Transverse colon (tissue), 4 donors: Measurements from ENCODE around the gene WNT5A. TPM values are rescaled to one million over a fixed set of nuclear protein-coding genes. Genes with fewer than 3 reads are reported as not detected.

Source experiments
- DNase-seq: peaks from one replicate; pipeline ENCODE4 v3.0.0-alpha.2; 2019
- H3K27ac ChIP-seq, 4 donors: fragments of 200-600 bp; sonication (generic); 2 replicates each; pipeline ENCODE4 v1.5.1; 2016 to 2018; ENCODE audit warnings: inconsistent platforms in 4 of 4
- H3K27me3 ChIP-seq: fragments of 200-600 bp; sonication (generic); 2 replicates; pipeline ENCODE4 v1.5.1; 2017; ENCODE audit warnings: inconsistent platforms
- H3K36me3 ChIP-seq, 4 donors: fragments of 200-600 bp; sonication (generic); 2 replicates each; pipeline ENCODE4 v1.5.1; 2017 to 2019; ENCODE audit warnings: inconsistent platforms in 4 of 4
- H3K4me1 ChIP-seq, 4 donors: fragments of 200-600 bp; sonication (generic); 2 replicates each; pipeline ENCODE4 v1.5.1; 2017 to 2020; ENCODE audit warnings: inconsistent platforms in 4 of 4
- H3K4me3 ChIP-seq, 4 donors: fragments of 200-600 bp; sonication (generic); 1 replicate in 1 of 4; 2 replicates in 3 of 4; pipeline versions ENCODE4 v1.5.1 to v1.6.1; 2017 to 2019; ENCODE audit warnings: inconsistent platforms in 4 of 4
- H3K9me3 ChIP-seq, 2 donors: fragments of 200-600 bp; sonication (generic); 2 replicates each; pipeline ENCODE4 v1.5.1; 2017 to 2019; ENCODE audit warnings: inconsistent platforms in 2 of 2
- CTCF ChIP-seq, 5 experiments: fragments of 200-600 bp in 3 of 5; fragments of 450-650 bp in 2 of 5; sonication (generic) in 3 of 5; IDR thresholded peaks; 1 replicate in 2 of 5; 2 replicates in 3 of 5; pipeline ENCODE4 v1.5.1; 2016 to 2017; ENCODE audit warnings: antibody characterized with exemption in 5 of 5, inconsistent platforms in 3 of 5, mild to moderate bottlenecking in 2 of 5, moderate library complexity in 1 of 5
- EP300 ChIP-seq: sonication (generic); formaldehyde crosslinking; IDR thresholded peaks from one replicate; pipeline ENCODE4 v1.6.1; 2017; ENCODE audit warnings: antibody characterized with exemption, low read depth
- POLR2A ChIP-seq: fragments of 450-650 bp; IDR thresholded peaks from one replicate; pipeline ENCODE4 v1.6.1; 2016; ENCODE audit warnings: antibody characterized with exemption, mild to moderate bottlenecking, moderate library complexity
- POLR2AphosphoS5 ChIP-seq, 3 donors: sonication (generic); formaldehyde crosslinking; IDR thresholded peaks; one replicate each; pipeline ENCODE4 v1.6.1; 2016; ENCODE audit warnings: antibody characterized with exemption in 3 of 3
- WGBS, 2 donors: methylation state at CpG; one replicate each; pipeline ENCODE4 v1.1.5; 2018; ENCODE audit warnings: low coverage in 1 of 2; 5-methylcytosine and 5-hydroxymethylcytosine counted together
- in situ Hi-C, 4 donors: fragments of 200-750 bp; cut with MboI; loops; one replicate each; pipeline versions ENCODE4 v1.15.0 to v1.15.1; 2017; ENCODE audit warnings: low sequenced_read_pairs in 3 of 4, low pct_ligation_motif_present in 1 of 4, low pct_unique_long_range_greater_than_20kb in 1 of 4
- intact Hi-C: fragments of 100-400 bp; cut with DNase I; formaldehyde crosslinking; loops from one replicate; pipeline ENCODE4 v1.15.1; 2023; ENCODE audit warnings: low total_unique reads
- total RNA-seq, 4 donors: library from RNA; depleted of rRNA; stranded (reverse); fragments of >200 nt; gene quantifications; one replicate each; pipeline ENCODE4 v1.1.0, GENCODE V29; 2016

WNT5A gene
- total RNA-seq, 4 donors from 2014 or later, result 2.6 to 15.9 (median 5.5) TPM

- Histone ChIP-seq H3K27me3 (no peaks in the 10 kb centered on the region), H3K9me3 (no peaks in the 10 kb centered on the region), H3K27ac (no peak overlapping the region), H3K4me3 (no peak overlapping the region), H3K4me1 (no peaks in the 10 kb centered on the region), H3K36me3 (no peaks in the 10 kb centered on the region)
- WGBS, 2 donors, result 90% methylated on average over 4 of the region's 4 CpGs; no CpG with 5 or more reads in 1 of the 2 donors
- in situ Hi-C loops (no loop called here), intact Hi-C loops (loop anchor here (10.0 kb wide), 1 partner anchor 424 kb away; no protein-coding TSS in a partner anchor)
- TF ChIP-seq CTCF (IDR thresholded peaks at IDR 0.05), result no peak
- no peak for TF ChIP-seq POLR2A
- TF ChIP-seq EP300, result no peak
- no peak for TF ChIP-seq POLR2AphosphoS5 (IDR thresholded peaks at IDR 0.05)
- no peak for DNase-seq
These were observed 16.0 kb downstream of the WNT5A start for GRCh38 chr3:55471084-55471483.

GRCh38 chr3:55469957-55470526, 17.1 kb downstream of the WNT5A start:
- H3K27ac ChIP-seq, result no peak overlapping the region
- H3K27me3 ChIP-seq, result no peaks in the 10 kb centered on the region
- TF ChIP-seq CTCF (IDR thresholded peaks at IDR 0.05) (no peak), POLR2AphosphoS5 (IDR thresholded peaks at IDR 0.05) (no peak), EP300 (no peak), POLR2A (no peak)
- no peaks in the 10 kb centered on the region for H3K36me3 ChIP-seq
- H3K4me3 ChIP-seq, result no peak overlapping the region
- 88 to 94% methylated on average over 9 to 32 of the region's 32 CpGs for WGBS, 2 donors
- intact Hi-C loops (loop anchor here (10.0 kb wide), 1 partner anchor 425 kb away; no protein-coding TSS in a partner anchor), in situ Hi-C loops (no loop called here)
- H3K4me1 ChIP-seq, result no peaks in the 10 kb centered on the region
- DNase-seq, result no peak
- H3K9me3 ChIP-seq, result no peaks in the 10 kb centered on the region

- Histone ChIP-seq H3K4me1 (no peaks in the 10 kb centered on the region), H3K27me3 (no peaks in the 10 kb centered on the region), H3K9me3 (no peaks in the 10 kb centered on the region), H3K27ac (no peak overlapping the region), H3K4me3 (no peak overlapping the region), H3K36me3 (no peaks in the 10 kb centered on the region)
- intact Hi-C loops, result no loop called here
- TF ChIP-seq CTCF (IDR thresholded peaks at IDR 0.05), result no peak
- TF ChIP-seq EP300, result no peak
- TF ChIP-seq POLR2AphosphoS5 (IDR thresholded peaks at IDR 0.05), result no peak
- TF ChIP-seq POLR2A, result no peak
- no peak for DNase-seq
- 81 to 90% methylated on average over 3 to 5 of the region's 5 CpGs for WGBS, 2 donors
- in situ Hi-C loops, result no loop called here
These were observed 18.9 kb downstream of the WNT5A start for GRCh38 chr3:55468251-55468650.

- no peak for TF ChIP-seq POLR2AphosphoS5 (IDR thresholded peaks at IDR 0.05)
- no peak for TF ChIP-seq CTCF (IDR thresholded peaks at IDR 0.05)
- TF ChIP-seq EP300, result no peak
- no peak for TF ChIP-seq POLR2A
- 64 to 78% methylated on average over 2 of the region's 2 CpGs for WGBS, 2 donors
- H3K4me1 ChIP-seq, result no peaks in the 10 kb centered on the region
- in situ Hi-C loops (no loop called here), intact Hi-C loops (no loop called here)
- H3K4me3 ChIP-seq, result no peak overlapping the region
- no peak for DNase-seq
- no peaks in the 10 kb centered on the region for H3K36me3 ChIP-seq
- H3K9me3 ChIP-seq, result no peaks in the 10 kb centered on the region
- H3K27me3 ChIP-seq, result no peaks in the 10 kb centered on the region
- H3K27ac ChIP-seq, result no peak overlapping the region
These were observed 20.0 kb downstream of the WNT5A start for GRCh38 chr3:55467099-55467498.
